Testis (tissue), 3 donors: ENCODE measurements around the gene ZBED1. TPM values are rescaled to one million over a fixed set of nuclear protein-coding genes. Genes with fewer than 3 reads are reported as not detected.

ENCODE experiments used
- DNase-seq: peaks from one replicate; pipeline ENCODE4 v3.0.0-alpha.2; 2019
- H3K27ac ChIP-seq, 2 donors: fragments of 200-600 bp; sonication (generic); one replicate each; pipeline ENCODE4 v1.5.1; 2019
- H3K27me3 ChIP-seq: fragments of 200-600 bp; sonication (generic); one replicate; pipeline ENCODE4 v1.5.1; 2019
- H3K36me3 ChIP-seq: fragments of 200-600 bp; sonication (generic); one replicate; pipeline ENCODE4 v1.5.1; 2017; ENCODE audit warnings: low read depth; ENCODE audit errors: missing control alignments
- H3K4me1 ChIP-seq: fragments of 200-600 bp; sonication (generic); one replicate; pipeline ENCODE4 v1.5.1; 2019
- H3K4me3 ChIP-seq, 2 donors: fragments of 200-600 bp; sonication (generic); one replicate each; pipeline ENCODE4 v1.5.1; 2017 to 2019
- H3K9me3 ChIP-seq: fragments of 200-600 bp; sonication (generic); one replicate; pipeline ENCODE4 v1.5.1; 2017
- CTCF ChIP-seq, 3 experiments: fragments of 450-650 bp in 2 of 3; fragments of 200-600 bp in 1 of 3; sonication (generic) in 1 of 3; IDR thresholded peaks; one replicate each; pipeline ENCODE4 v1.5.1; 2016 to 2019; ENCODE audit warnings: antibody characterized with exemption in 3 of 3, mild to moderate bottlenecking in 2 of 3, moderate library complexity in 1 of 3
- POLR2A ChIP-seq: fragments of 450-650 bp; IDR thresholded peaks from one replicate; pipeline ENCODE4 v1.6.1; 2017; ENCODE audit warnings: antibody characterized with exemption, mild to moderate bottlenecking, moderate library complexity
- WGBS, 2 donors: methylation state at CpG; one replicate each; pipeline ENCODE4 v1.1.5; 2018; 5-methylcytosine and 5-hydroxymethylcytosine counted together
- intact Hi-C: fragments of 100-400 bp; cut with DNase I; formaldehyde crosslinking; loops from one replicate; pipeline ENCODE4 v1.15.1; 2023; ENCODE audit warnings: low total_unique reads
- polyA plus RNA-seq: library from polyadenylated mRNA; stranded (reverse); fragments of 350-450 nt; fragmentation: Illumina TruSeq; extraction: RNeasy Lipid Tissue Mini Kit (QIAGEN cat#74804); gene quantifications from one replicate; pipeline ENCODE4 v1.2.3, GENCODE V29; 2014; ENCODE audit warnings: low read depth, low replicate concordance; ENCODE audit not compliant: insufficient read depth
- total RNA-seq, 2 donors: library from RNA; depleted of rRNA; stranded (reverse); fragments of >200 nt; gene quantifications; one replicate each; pipeline ENCODE4 v1.2.3, GENCODE V29; 2016

Gene ZBED1
- total and polyA plus RNA-seq, 3 donors from 2014 or later: 24.2 to 77.0 (median 47.2) TPM

DNA sequence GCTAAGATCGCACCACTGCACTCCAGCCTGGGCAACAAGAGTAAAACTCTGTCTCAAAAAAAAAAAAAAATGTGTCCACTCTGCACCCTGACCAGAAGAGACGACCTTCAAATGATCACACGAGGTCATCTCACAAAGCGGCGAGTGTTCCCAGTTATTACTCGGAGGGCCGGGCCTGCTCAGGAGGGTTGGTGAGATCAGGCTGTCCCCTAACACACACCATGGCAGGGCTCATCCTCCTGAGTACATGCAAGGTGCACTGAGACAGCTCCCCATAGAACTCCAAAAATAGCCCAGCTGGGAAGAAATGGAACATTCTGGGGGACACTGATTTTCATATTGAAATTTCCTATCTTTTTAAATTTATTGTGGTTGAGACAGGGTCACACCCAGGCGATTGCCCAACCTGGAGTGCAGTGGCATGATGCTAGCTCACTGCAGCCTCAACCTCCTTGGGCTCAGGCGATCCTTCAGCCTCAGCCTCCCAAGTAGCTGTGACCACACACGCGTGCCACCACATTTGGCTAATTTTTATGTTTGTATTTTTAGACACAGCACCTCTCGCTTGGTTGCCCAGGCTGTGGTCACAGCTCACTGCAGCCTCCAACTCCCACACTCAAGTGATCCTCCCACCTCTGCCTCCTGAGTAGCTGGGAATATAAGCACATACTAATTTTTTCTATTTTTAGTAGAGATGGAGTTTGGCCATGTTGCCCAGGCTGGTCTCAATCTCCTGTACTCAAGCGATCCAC lies 51.5 kb downstream of the ZBED1 start:
- H3K4me3 ChIP-seq: no peak overlapping the region
- WGBS, 2 donors: 65 to 74% methylated on average over 13 of the region's 13 CpGs
- no peaks in the 10 kb centered on the region for H3K4me1 ChIP-seq
- no peak for DNase-seq
- no peaks in the 10 kb centered on the region for H3K9me3 ChIP-seq
- H3K36me3 ChIP-seq: no peaks in the 10 kb centered on the region
- intact Hi-C loops: no loop called here
- no peaks in the 10 kb centered on the region for H3K27me3 ChIP-seq
- TF ChIP-seq POLR2A (no peak), CTCF (IDR thresholded peaks at IDR 0.05) (no peak)
- no peak overlapping the region for H3K27ac ChIP-seq

DNA sequence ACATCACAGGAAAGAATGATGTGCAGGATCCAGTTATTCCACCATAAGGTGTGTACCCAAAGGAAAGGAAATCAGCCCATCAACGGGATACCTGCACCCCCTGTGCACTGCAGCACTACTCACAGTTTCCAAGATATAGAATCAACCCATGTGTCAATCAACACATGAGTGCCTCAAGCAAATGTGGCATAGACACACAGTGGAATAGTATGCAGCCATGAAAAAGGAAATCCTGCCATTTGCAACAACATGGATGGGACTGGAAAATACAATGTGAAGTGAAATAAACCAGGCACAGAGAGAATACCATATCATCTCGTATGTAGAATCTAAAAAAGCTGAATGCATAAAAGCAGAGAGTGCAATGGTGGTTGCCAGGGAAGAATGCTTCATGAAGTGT lies 53.3 kb downstream of the ZBED1 start:
- intact Hi-C loops: no loop called here
- H3K9me3 ChIP-seq: no peaks in the 10 kb centered on the region
- WGBS, 2 donors: 44 to 77% methylated on average over 2 of the region's 2 CpGs
- H3K36me3 ChIP-seq: no peaks in the 10 kb centered on the region
- H3K27me3 ChIP-seq: no peaks in the 10 kb centered on the region
- no peak overlapping the region for H3K4me3 ChIP-seq
- no peak overlapping the region for H3K27ac ChIP-seq
- no peaks in the 10 kb centered on the region for H3K4me1 ChIP-seq
- TF ChIP-seq CTCF (IDR thresholded peaks at IDR 0.05): no peak
- no peak for TF ChIP-seq POLR2A
- no peak for DNase-seq

- 74 to 89% methylated on average over 14 of the region's 14 CpGs for WGBS, 2 donors
- Histone ChIP-seq H3K36me3 (no peaks in the 10 kb centered on the region), H3K4me1 (no peaks in the 10 kb centered on the region)
Measured at GRCh38 chrX:2446815-2447214, 54.0 kb downstream of the ZBED1 start.

DNA sequence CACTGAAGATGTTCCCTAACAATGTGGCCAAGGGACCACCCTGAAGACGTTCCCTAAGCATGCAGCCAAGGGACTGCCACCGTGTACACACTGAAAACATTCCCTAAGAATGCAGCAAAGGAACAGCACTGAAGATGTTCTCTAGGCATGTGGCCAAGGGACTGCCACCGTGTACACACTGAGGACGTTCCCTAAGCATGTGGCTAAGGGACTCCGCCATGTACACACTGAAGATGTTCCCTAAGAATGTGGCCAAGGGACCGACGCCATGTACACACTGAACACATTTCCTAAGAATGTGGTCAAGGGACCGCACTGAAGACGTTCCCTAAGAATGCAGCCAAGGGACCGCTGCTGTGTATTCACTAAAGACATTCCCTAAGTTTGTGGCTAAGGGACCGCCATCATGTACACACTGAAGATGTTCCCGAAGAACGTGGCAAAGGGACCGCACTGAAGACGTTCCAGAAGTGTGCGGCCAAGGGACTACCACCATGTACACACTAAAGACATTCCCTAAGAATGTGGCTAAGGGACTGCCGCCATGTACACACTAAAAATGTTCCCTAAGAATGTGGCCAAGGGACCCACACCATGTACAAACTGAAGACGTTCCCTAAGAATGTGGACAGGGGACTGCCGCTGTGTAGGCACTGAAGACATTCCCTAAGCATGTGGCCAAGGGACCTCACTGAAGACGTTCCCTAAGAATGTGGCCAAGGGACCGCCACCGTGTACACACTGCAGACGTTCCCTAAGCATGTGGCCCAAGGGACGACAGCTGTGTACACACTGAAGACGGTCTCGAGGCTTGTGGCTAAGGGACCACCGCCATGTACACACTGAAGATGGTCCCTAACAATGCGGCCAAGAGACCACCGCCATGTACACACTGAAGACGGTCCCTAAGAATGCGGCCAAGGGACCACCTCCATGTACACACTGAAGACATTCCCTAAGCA lies 54.8 kb downstream of the ZBED1 start:
- peak in 1 of 3 experiments; percentile 1 for TF ChIP-seq CTCF (IDR thresholded peaks at IDR 0.05)
- no peak for TF ChIP-seq POLR2A
- peak overlapping the region in 1 of 2 donors; percentile 2 for H3K4me3 ChIP-seq
- no peak overlapping the region for H3K27ac ChIP-seq
- DNase-seq: peak; percentile 74
- H3K9me3 ChIP-seq: no peaks in the 10 kb centered on the region
- H3K27me3 ChIP-seq: no peaks in the 10 kb centered on the region
- H3K4me1 ChIP-seq: no peaks in the 10 kb centered on the region
- WGBS, 2 donors: 60 to 80% methylated on average over 31 of the region's 31 CpGs
- no peaks in the 10 kb centered on the region for H3K36me3 ChIP-seq
- intact Hi-C loops: no loop called here

More at GRCh38 chrX:2446815-2447214, 54.0 kb downstream of the ZBED1 start:
- H3K27ac ChIP-seq: no peak overlapping the region
- H3K9me3 ChIP-seq: no peaks in the 10 kb centered on the region
- H3K4me3 ChIP-seq: peak overlapping the region in 1 of 2 donors; percentile 2
- intact Hi-C loops: no loop called here
- peak; percentile 60 for DNase-seq
- no peaks in the 10 kb centered on the region for H3K27me3 ChIP-seq
- TF ChIP-seq CTCF (IDR thresholded peaks at IDR 0.05) (no peak), POLR2A (no peak)
